Stimulated activated CD8-positive, alpha-beta memory T cell treated with anti-CD3 and anti-CD28 coated beads, Interleukin-4, amount 100 ng/mL, for 24 hours (primary cell): ENCODE results near the gene NFIB.

Source experiments
- DNase-seq: peaks from one replicate; pipeline ENCODE4 v3.0.0-alpha.2; 2020; ENCODE audit warnings: low read depth

Gene NFIB

DNA sequence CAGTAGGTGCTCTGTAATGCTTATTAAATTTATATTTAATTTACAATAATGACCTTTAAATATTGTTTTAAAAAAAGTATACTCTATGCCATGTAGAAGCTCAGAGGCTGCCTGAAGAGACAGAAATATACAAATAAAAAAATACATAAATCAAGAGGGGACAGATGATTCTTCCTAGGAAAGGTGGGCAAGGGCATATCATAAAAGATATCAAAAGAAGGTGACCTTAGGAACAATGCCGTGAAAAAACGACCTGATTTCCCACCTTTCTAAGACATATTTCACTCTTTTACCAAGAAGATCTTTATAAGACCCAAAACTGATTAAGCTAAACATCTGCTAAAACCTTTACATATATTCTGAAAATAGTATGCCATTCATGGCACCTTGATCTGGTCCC lies 128.9 kb downstream of the NFIB start:
- no peak for DNase-seq

DNA sequence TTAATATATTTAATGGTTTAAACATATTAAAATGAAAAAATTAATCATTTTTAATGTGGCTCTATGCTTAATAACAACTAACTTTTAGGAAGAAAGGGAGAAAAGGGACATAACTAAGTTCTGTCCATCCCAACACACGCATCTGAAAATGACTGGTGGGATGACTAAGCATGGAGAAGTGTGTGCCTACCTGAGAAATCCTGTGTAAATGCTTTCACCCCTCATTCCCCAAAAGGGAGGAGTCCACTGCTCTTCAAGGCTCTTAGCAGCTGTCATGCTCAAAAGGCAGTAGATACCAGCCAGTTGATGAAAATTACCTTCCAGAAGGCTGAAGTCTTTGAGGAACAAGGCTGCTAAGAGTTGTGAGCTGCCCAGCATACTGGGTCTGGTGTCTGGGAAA lies 130.9 kb downstream of the NFIB start:
- DNase-seq: no peak

DNA sequence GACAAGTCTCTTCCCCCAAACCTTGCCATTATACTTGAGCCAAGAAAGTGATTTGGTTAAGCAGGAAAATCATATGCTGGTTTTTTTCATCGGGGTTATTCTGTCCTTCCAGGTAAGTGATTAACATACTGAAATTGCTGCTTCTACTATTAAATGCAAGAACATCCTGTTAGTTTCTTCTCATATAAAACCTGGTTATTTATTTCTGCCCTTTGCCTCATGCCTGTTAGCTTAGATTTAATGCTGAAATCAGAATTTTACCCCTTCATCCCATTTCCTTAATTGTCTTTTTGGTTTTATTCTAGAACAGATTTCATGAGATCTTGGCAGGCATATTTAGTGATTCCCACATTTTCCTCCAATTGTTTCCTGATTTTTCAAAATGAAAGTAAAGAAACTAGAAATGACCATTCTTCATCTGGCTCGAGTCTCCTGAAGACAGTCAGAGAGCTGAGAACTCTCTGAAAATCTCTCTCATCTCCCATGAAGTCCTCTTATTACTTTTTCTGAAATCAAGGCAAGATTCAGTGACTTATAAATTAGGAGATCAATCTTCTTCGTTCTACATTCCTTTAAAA lies 132.9 kb downstream of the NFIB start:
- no peak for DNase-seq

DNA sequence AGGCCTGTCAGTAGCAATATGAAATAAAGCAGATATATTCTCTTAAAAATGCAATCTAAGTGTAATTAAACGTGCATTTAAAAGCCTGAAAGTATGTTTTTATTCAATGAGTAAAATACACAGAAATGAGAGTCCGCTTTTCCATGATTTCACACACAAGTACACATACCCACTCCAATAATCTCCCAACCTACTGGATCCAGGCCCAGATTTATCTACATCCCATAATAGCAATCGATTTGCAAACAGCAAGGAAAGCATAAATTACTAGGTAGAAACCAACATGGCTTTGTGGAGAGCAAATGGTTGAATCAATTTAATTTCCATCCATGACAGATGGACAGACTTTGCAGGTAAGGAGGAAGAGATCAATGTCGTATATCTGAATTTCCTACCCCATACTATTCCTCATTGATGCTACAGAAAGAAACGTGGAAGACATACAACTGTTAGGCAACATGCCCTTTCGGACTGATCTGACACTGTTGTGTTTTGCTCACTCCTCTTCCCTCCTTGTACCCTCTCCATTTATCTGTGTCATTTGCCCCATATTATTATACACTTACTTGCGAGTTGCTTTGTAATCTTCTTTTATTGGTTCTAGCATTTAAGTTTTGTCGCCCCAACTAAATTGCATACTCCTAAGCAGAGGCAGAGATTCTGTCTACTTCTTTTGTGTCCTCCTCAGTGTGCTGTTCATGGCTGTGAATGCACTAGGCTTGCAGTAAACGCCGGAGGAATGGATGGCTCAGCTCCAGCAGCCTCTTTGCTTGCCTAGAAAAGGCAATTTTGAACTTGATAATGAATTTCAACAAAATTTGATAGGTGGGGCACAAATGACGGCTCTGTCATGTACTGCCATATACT lies 133.6 kb downstream of the NFIB start:
- no peak for DNase-seq

DNA sequence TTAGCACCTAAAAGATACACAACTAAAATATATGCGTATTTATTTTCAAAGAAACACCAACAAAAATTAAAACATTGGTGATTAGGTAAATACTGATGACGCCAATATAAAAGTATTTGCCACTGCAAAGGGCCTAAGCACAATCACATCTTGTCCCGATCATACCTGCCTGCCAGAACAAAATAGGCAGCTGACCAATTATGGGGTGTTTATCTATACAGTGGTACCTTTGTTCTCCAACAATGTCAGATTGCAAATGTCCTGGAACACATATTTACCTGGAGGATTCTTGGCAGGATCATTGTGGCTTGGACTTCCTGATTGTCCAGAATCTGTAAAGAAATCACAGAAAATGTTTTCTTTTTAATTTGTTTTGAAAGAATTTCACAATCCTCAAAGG lies 134.5 kb downstream of the NFIB start:
- DNase-seq: no peak

DNA sequence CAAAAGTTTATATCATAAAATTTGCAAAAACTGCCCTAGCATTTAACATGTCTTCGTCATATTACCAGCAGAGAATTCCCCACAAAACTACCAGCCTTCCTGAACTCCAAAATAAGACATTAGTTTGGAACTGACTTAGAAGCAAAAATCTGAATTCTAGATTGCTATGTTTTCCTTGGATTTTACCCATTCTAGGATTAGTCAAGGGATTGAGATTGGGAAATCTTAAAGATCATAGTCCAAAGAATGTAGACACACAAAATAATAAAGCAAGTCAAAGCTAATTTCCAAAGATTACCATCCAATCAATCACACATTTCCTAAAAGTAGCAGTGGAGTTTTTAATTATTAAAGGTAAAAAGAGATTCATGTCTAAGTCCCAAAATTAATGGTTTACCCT lies 138.2 kb downstream of the NFIB start:
- DNase-seq: no peak

DNA sequence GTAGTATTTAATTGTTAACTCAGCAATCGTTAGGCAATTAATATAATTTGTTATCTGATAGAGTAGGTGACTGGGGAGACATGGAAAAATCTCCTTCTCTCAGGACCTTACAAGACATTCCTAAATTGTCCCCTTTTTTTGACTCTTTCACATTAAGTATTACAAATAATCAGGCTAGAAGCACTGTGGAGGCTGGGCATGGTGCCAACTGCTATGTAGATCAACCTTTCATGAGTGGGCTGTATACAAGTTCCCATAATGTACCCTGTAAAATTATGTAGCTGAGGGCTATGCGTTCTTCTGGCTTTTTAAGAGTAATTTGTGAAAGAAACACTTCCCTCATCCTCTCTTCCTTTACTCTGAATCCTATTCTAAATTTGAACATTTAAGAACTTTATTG lies 140.2 kb downstream of the NFIB start:
- no peak for DNase-seq

DNA sequence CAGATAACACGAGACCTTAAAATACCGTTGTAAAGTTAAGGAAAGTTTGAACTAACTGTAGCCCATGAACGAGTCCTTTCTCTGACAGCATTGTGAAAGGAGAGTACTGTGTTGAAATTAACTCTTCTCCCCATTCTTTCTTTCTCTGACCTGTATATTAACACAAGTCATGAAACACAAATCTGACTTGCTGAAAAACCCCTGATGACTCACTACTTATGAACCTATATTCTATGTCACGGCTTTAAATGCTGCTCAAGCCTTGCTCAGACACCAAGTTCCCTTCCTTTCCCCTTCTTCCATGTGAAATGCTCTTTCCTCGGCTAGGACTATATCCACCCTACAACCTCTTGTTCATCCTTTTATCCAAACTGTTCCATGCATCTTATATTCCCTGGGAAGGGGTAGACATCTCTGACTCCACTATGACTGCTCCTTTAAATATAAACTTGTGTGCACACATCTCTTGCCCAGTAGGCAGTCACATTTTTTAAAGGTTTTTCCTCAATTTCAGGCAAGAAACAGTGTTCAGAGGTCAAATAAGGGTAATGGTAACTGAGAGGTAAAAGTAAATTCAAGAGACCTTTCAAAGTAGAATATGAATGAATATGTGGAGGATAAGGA lies 142.9 kb downstream of the NFIB start:
- no peak for DNase-seq

DNA sequence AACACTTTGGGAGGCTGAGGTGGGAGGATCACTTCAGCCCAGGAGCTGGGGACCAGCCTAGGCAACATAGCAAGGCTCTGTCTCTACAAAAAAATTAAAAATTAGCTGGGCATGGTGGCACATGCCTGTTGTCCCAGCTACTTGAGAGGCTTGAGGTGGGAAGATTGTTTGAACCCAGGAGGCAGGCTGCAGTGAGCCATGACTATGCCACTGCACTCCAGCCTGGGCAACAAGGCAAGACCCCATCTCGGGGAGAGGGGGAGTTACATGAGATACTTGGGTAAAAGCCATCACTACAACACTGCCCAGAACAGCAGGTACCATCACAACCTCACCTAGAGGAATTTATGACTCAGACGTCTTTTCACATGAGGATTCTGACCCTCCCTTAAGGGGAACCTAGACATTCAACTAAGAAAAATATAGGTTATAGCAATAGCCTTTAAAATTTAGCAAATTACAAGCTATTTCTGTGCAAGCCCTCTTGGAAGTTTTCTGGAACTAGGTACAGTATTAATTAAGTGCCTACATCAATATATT lies 143.5 kb downstream of the NFIB start:
- DNase-seq: no peak

DNA sequence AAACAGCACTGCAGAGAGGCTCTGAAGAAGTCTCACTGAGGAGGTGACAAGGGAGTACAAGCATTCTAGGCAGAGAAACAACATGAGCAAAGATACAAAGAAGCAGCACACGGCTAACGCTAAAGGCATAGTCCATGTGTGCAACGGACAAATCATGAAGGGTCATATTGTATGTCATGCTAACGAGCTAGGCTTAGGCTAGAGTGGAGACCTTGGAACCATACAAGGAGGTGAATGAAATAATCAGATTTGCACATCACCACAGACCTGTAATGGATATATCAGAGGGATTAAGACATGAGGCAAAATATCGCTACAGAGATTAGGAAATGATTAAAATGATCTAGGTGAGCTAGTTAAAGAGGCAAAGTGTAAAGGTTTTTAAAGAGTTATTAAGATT lies 145.6 kb downstream of the NFIB start:
- DNase-seq: no peak

DNA sequence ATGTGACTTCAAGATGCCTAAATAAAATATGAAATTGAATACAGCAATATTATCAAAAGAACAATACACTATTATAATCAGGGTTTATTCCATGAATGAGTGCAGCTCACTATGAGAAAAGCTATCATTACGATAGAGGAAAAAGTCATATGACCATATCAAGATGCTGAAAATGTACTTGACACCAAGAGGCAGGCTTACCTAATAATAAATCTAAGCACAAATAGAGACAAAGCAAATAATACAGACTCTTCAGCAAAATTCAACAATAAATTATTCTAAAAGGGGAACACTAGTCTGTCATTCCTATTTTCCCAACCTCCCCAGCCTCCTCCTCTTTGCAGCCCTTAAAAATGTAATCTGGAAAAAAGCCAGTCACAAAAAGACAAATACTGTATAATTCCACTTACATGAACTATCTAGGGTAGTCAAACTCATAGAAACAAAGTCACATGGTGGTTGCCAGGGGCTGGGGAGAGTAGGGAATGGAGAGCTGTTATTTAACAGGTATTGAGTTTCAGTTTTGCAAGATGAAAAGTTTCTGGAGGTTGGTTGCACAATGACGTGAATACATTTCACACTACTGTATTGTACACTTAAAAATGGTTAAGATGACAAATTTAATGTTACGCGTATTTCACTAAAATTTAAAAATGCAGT lies 148.4 kb downstream of the NFIB start:
- DNase-seq: no peak

DNA sequence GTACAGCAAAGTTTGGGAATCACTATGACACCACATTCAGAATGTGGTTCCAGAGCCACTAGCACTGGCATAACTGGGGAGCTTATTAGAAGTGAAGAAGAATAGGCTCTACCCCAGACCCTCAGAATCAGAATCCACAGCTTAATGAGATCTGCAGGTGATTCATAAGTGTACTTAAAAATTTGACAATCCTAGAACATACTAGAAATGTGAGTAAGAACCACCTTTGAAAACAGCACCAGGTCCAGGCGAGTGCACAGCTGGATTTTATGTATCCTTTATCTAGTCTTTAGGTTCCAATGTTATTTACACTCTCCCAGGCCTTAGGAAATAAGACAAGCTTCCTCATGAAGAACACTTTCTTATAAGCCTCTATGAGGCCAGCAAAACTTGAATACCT lies 149.0 kb downstream of the NFIB start:
- DNase-seq: no peak

DNA sequence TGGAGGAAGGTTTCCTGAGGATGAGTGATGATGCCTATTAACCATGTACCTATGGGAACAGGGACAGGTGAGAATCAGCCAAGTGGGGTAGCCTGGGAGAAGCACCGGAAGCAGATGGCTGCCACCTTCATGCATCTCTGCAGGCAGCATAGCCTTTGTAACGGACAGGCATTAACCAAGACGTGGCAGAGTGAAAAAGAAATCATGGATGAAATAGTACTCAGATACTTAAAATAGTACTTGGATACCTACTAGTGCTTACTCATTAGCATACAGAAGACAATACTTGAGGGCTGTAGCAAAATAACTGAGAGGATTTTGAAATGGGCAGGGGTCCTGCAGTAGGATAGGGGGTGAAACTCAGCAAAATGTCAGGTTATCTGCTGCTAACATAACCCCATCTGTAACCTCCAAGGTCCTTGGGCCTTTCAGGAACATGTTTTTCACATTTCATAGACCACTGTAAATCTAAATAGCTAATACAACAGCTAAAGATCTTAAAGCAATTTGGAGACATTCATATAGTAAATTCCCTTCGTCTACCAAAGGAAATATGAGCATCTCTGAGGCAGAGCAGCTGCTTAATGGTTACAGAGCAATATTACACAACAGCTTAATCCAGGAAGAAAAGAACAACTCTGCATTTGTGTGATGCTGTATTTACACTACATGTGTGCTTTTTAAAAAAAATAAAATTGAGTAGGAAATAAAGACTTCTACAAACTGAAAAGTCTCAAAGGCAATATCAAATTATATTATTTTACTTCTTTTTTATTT lies 154.3 kb downstream of the NFIB start:
- no peak for DNase-seq

DNA sequence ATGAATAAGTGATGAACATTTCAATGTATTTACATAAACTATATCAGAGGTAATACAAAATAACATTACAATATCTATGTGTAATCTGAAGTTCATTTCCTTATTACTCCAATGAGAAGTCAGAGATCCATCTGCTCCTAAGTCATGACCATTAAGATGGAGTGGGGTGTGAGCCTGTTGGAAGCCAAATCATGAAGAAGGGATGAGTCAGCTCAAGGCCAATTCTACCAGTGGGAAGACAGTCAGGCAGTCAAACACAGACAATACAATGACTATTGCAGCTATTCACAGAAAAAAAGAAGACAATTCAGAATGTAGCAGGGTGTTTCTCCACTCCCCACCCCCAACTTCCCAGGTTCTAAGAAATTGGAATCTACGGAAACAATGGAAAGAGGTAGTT lies 155.0 kb downstream of the NFIB start:
- DNase-seq: no peak

DNA sequence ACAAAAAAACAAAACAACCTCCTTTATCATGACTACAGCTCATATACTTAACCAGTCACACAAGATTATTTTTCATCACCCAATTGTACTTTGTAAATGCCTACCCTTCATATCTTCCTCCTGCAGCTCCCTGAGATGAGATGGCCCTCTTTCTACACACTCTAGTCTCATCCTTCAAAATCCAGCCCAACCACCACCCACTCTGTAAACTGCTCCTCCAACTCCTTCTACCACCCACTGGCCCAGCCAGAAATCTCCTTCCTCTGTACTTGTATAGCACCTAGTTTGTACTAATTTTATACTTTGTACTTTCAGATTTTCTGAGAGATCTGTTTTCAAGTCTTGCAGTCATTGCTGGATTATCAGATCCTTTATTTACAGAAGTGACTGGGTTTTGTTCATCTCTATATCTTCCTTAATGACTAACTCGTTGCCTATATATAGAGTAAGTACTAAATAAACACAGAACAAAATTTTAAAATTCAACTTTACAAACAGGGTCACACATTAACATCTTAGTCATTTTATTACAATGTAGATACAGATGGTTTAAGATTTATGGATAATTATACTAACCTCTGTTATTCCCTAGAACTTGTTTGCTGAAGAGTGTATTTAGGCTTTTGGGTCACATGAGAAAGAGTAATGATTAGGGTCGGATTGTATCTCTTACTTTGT lies 155.7 kb downstream of the NFIB start:
- no peak for DNase-seq

DNA sequence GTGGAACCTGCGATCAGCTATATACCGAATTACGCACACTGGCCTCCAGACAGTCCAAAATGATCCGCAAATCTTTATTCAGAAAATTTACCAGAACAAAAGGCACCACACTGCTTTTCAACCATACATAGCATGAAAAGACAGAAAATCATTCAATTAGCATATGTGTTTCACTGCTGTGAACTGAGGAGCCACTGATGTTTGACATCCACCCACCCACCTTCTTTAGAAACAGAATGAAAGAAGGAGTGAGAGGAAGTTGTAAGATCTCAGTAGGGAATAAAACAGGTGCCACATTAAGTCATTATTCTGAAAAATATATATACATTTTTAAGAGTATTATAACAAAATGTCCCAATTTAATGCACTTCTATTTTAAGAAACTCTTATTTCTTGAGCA lies 156.8 kb downstream of the NFIB start:
- DNase-seq: no peak

DNA sequence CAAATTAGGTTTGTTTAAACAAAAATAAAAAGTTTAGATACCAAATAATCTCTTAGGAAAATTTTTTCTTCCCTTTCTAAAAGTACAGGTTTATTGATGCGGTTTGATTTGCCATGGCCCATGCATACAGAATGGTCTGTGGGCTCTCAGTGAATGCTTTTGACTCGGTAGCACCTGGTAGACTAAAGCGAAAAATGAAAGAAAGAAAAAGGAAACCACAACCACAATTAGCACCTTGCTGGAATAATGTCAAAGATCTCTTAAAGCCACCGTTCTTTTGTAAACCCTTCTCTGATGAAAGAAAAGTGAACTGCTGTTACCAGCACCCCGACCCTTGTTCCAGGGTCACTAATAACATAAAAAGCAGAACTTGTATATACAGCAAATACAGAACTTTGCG lies 157.9 kb downstream of the NFIB start:
- DNase-seq: no peak

DNA sequence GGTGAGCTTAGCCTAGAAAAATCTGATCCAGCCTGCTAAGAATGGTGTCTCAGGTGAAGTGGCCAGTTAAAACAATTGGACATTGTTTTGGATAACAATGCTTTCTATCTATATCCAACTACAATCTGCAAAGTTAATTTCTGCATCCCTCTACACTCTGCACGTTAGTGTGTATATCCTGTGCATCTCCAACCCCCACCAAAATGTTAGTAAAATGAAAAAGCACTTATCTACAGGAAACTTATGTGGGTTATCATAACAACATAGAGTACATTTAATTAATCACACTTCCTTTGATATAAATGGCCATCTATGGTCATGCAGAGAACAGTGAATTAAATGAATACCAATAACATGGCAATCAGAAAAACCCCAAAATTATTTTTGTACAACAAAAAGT lies 158.7 kb downstream of the NFIB start:
- no peak for DNase-seq

DNA sequence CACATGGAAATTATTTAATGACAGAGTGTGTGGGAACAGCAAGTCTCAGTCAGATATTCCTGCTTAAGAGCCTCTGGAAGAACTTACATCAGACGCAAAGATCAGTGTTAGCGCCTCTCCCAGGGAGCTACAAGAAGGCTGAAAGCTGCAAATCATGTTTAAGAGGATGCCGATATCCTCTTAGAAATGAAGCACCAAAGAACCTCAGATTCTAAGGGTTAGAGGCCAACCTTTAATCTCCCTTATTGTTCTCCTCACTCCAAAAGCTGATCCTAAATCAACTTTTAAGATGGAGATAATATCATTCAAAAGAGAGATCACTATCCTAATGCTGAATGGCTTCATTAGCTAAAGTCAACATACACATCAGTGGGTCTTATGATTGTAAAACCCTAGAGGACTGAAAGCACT lies 160.6 kb downstream of the NFIB start:
- no peak for DNase-seq

DNA sequence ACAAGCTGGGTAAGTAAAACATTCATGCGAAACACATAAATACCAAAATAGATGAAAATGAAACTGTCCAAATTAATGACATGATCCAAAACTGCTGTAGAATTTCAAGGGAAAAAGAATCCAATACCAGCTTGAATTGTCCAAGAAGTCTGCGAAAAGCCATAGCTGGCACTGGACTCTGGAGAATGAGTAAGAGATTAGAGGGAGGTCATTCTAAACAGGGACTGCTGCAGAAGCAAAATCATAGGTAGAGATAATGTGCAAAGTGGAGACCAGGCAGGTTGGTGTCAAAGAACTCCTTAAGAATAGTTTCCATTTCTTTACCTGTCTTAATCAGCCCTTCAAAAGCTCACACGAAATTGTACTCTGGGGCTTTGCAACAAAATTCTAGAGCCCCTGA lies 162.5 kb downstream of the NFIB start:
- DNase-seq: no peak

DNA sequence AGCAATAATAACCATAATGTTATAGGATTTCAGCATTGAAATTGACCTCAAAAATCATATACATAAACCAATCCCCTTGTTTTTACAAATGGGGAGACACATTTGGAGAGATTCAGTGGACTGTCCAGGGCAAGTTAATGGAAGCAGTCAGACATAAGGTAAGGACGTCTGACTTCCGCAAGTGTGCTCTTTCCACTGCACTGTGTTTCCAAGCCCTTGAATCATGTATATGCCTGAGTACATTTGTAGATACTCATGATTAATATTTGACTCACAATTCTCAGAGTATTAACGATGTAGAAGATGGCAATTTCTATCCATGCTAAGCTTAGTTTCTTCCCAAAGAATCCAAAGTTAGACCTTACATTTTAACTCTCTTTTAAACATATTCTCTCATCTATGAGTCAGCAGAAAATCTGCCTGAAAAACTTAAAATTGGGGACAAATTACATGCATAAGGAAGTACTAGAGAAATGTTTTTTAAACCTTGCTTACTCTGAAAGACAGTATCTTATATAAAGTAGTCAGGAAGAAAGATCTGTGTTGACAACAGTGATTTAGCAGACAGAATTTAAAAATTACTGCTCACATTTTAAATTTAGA lies 165.3 kb downstream of the NFIB start:
- no peak for DNase-seq
